Upper lobe of right lung (tissue), 1 donor: Measurements from ENCODE around the gene CAMTA1. TPM values are rescaled to one million over a fixed set of nuclear protein-coding genes. Genes with fewer than 3 reads are reported as not detected.
A peak's percentile ranks its signal among the peaks of the same experiment; 100 is the strongest.

Experiments used
- ATAC-seq: fragments of 200-7000 bp; cut with Tn5 transposase; one replicate; pipeline ENCODE4 v1.9.1; 2020; ENCODE audit warnings: mild to moderate bottlenecking, moderate library complexity
- DNase-seq: peaks from one replicate; pipeline ENCODE4 v3.0.0-alpha.2; 2020
- H3K27ac ChIP-seq: fragments of 200-600 bp; one replicate; pipeline ENCODE4 v1.8.0; 2022
- H3K27me3 ChIP-seq: fragments of 200-600 bp; one replicate; pipeline ENCODE4 v1.8.0; 2022; ENCODE audit warnings: mild to moderate bottlenecking
- H3K36me3 ChIP-seq: fragments of 200-600 bp; one replicate; pipeline ENCODE4 v1.8.0; 2022
- H3K4me1 ChIP-seq: fragments of 200-600 bp; one replicate; pipeline ENCODE4 v1.8.0; 2022
- H3K4me3 ChIP-seq: fragments of 200-600 bp; one replicate; pipeline ENCODE4 v1.8.0; 2022; ENCODE audit warnings: mild to moderate bottlenecking
- H3K9me3 ChIP-seq: fragments of 200-600 bp; one replicate; pipeline ENCODE4 v1.8.0; 2022
- intact Hi-C: fragments of 100-400 bp; cut with DNase I; formaldehyde crosslinking; loops from one replicate; pipeline ENCODE4 v1.11.0; 2022
- total RNA-seq: library from RNA; stranded (reverse); fragmentation: NEBNext Ultra II Directional; extraction: Animal tissue kit (Norgen Biotek cat#: 25700); gene quantifications from one replicate; pipeline ENCODE4 v1.2.1, GENCODE V29; 2021
- TF ChIP-seq, protein P1 (sequence below): fragments of 200-600 bp; IDR thresholded peaks from one replicate; pipeline ENCODE4 v1.8.0; 2022; ENCODE audit warnings: antibody characterized with exemption
- donor health status: DM: no; HTN: yes; CAD: no; lungs with severe emphysema.

Gene CAMTA1
- total RNA-seq, 1 donor from 2014 or later: 63.4 TPM

DNA sequence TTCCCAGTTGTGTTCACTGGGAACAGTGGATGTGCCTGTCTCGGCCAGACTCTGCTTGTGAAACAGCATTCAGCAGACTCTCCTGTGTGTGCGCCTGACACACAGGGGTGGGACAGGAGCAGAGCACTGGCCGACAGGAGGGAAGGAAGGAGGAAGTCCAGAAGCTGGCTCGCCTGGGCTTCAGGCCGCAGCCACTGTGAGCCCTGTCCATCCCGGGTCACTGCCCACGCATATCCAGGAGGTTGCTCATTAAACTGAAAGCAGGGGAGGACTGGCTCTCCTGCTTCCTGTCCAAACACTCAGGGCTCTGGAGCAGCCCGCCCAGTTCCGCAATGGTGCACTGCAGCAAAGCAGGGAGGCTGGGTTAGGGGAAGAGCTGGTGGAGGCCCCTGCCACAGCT is 767.1 kb downstream of the CAMTA1 start:
- Histone ChIP-seq H3K4me1 (peaks cover 25% of the 10 kb centered on the region), H3K9me3 (no peaks in the 10 kb centered on the region), H3K36me3 (no peaks in the 10 kb centered on the region), H3K27ac (no peak overlapping the region), H3K4me3 (no peak overlapping the region), H3K27me3 (no peaks in the 10 kb centered on the region)
- peak; percentile 80 for DNase-seq
- ATAC-seq: peak; percentile 84
- intact Hi-C loops: no loop called here
- TF ChIP-seq, protein P1, sequence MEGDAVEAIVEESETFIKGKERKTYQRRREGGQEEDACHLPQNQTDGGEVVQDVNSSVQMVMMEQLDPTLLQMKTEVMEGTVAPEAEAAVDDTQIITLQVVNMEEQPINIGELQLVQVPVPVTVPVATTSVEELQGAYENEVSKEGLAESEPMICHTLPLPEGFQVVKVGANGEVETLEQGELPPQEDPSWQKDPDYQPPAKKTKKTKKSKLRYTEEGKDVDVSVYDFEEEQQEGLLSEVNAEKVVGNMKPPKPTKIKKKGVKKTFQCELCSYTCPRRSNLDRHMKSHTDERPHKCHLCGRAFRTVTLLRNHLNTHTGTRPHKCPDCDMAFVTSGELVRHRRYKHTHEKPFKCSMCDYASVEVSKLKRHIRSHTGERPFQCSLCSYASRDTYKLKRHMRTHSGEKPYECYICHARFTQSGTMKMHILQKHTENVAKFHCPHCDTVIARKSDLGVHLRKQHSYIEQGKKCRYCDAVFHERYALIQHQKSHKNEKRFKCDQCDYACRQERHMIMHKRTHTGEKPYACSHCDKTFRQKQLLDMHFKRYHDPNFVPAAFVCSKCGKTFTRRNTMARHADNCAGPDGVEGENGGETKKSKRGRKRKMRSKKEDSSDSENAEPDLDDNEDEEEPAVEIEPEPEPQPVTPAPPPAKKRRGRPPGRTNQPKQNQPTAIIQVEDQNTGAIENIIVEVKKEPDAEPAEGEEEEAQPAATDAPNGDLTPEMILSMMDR: no peak

GRCh38 chr1:7553042-7553690 is 767.9 kb downstream of the CAMTA1 start:
- Histone ChIP-seq H3K27me3 (no peaks in the 10 kb centered on the region), H3K9me3 (no peaks in the 10 kb centered on the region), H3K4me3 (no peak overlapping the region), H3K36me3 (no peaks in the 10 kb centered on the region), H3K4me1 (peaks cover 25% of the 10 kb centered on the region), H3K27ac (no peak overlapping the region)
- ATAC-seq (no peak), DNase-seq (peak; percentile 48)
- TF ChIP-seq, protein P1: no peak
- intact Hi-C loops: no loop called here

GRCh38 chr1:7554385-7555235 is 769.4 kb downstream of the CAMTA1 start:
- no peaks in the 10 kb centered on the region for H3K9me3 ChIP-seq
- no peak overlapping the region for H3K27ac ChIP-seq
- no peaks in the 10 kb centered on the region for H3K36me3 ChIP-seq
- ATAC-seq (no peak), DNase-seq (peak; percentile 3)
- H3K27me3 ChIP-seq: no peaks in the 10 kb centered on the region
- TF ChIP-seq, protein P1: no peak
- H3K4me3 ChIP-seq: no peak overlapping the region
- H3K4me1 ChIP-seq: peaks cover 20% of the 10 kb centered on the region
- intact Hi-C loops: no loop called here

DNA sequence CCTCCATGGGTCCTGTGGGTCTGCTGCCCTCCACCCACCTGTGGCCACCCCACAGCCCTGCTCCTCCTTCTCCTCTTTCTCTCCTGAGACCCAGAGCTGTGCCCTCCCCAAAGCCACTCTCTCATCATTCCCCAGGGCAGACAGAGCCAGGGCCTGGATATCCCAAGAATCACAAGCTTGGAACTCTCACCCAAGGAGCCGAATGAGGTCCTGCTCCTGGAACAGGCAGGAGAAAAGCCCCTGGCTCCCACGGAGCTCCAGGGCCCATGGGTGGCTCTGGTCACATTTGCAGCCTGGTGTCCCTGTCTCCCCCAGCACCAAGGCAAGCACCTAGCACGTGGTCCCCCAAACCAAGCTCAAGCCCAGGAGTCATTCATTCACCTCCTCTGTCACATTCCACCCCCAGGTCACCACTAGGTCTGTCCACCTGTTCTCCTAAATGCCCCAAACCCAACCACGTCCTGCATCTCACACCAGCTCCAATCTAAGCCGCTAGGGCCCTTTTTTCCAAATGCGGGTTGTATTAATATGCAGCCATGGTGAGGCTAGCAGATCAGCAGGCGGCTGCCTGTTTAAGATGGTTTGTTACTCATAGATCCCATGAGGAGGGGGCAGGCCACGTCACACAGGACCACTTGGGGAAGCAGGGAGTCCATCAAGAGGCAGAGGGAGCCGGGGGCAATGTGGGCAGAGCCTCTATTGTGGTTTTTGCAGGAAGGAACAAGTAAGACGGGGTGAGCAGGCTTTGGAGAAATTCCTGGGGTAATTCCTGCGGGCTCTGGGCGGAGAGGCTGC is 770.3 kb downstream of the CAMTA1 start:
- peak; percentile 42 for DNase-seq
- Histone ChIP-seq H3K27ac (no peak overlapping the region), H3K36me3 (no peaks in the 10 kb centered on the region), H3K4me1 (peaks cover 12% of the 10 kb centered on the region), H3K9me3 (no peaks in the 10 kb centered on the region), H3K27me3 (no peaks in the 10 kb centered on the region), H3K4me3 (no peak overlapping the region)
- TF ChIP-seq, protein P1: no peak
- no peak for ATAC-seq
- intact Hi-C loops: no loop called here

DNA sequence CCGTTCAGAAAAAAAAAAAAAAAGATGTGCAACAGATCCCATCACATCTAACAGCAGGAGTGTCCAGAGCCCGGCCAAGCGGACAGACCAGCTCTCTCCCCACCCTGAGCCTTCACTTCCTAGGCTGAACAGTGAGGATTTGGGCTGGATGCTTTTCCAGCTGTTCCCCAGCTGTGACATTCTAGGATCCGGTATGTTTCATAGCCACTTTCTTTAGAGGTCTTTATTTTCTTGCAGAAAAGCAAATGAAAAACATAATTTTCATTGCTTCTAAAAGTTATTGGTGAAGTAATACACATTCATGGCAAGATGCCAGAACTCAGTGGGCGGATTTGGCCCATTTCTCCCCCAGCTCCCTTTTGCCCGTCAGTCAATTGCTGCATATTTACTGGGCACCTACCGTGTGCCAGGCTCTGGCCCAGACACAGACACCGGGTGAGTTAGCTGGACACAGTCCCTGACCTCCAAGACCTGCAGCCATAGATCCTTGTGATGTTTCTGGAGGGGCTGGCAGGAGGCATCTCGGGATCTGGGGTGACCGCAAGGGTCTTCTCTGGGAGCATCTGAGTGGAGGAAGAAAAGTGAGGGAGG is 772.1 kb downstream of the CAMTA1 start:
- no peak for DNase-seq
- no peaks in the 10 kb centered on the region for H3K36me3 ChIP-seq
- H3K4me3 ChIP-seq: no peak overlapping the region
- no peak for ATAC-seq
- no peak overlapping the region for H3K27ac ChIP-seq
- intact Hi-C loops: no loop called here
- H3K4me1 ChIP-seq: peaks cover 6% of the 10 kb centered on the region
- H3K27me3 ChIP-seq: no peaks in the 10 kb centered on the region
- TF ChIP-seq, protein P1: no peak
- H3K9me3 ChIP-seq: no peaks in the 10 kb centered on the region
